Suprapubic skin (tissue), 3 donors: ENCODE measurements around the gene DPYD.

ENCODE experiments used
- POLR2AphosphoS5 ChIP-seq, 3 donors: sonication (generic); formaldehyde crosslinking; IDR thresholded peaks; one replicate each; pipeline ENCODE4 v1.6.1; 2017; ENCODE audit warnings: antibody characterized with exemption in 3 of 3
- TF ChIP-seq, protein P1 (sequence below), 2 donors: fragments of 200-600 bp in 1 of 2; fragments of 450-650 bp in 1 of 2; sonication (generic) in 1 of 2; IDR thresholded peaks; one replicate each; pipeline ENCODE4 v1.5.1; 2016 to 2019; ENCODE audit warnings: antibody characterized with exemption in 2 of 2, mild to moderate bottlenecking in 1 of 2, moderate library complexity in 1 of 2

DNA sequence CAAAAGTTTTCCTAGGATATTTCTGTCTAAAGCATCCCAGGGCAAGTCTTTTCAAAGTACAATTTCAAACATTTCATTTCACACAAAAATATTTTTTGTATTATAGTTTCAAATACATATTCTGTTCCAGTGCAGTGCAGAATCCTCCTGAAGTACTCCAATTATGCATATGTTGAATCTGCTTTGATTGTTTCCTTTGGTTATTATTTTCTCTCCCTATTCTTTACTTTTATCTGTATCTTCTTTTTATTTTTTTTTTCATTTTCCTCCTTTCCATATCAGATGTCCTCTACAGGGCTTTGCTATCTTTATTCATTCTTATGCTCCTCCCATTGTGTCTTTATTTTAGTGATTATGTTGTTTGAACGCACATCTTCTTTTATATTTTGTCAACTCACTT lies 274.8 kb downstream of the DPYD start:
- TF ChIP-seq, protein P1, sequence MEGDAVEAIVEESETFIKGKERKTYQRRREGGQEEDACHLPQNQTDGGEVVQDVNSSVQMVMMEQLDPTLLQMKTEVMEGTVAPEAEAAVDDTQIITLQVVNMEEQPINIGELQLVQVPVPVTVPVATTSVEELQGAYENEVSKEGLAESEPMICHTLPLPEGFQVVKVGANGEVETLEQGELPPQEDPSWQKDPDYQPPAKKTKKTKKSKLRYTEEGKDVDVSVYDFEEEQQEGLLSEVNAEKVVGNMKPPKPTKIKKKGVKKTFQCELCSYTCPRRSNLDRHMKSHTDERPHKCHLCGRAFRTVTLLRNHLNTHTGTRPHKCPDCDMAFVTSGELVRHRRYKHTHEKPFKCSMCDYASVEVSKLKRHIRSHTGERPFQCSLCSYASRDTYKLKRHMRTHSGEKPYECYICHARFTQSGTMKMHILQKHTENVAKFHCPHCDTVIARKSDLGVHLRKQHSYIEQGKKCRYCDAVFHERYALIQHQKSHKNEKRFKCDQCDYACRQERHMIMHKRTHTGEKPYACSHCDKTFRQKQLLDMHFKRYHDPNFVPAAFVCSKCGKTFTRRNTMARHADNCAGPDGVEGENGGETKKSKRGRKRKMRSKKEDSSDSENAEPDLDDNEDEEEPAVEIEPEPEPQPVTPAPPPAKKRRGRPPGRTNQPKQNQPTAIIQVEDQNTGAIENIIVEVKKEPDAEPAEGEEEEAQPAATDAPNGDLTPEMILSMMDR (IDR thresholded peaks at IDR 0.05): no peak
- no peak for TF ChIP-seq POLR2AphosphoS5 (IDR thresholded peaks at IDR 0.05)
